HG03139 (cell line): ENCODE measurements around the gene ZNF697.
"Not testable (repeated sequence)": the region's sequence is repeated elsewhere in the genome, so short reads cannot be mapped to it uniquely, and the experiment has no call there.

ENCODE experiments used
- ATAC-seq: cut with Tn5 transposase; IDR thresholded peaks from one replicate; pipeline ENCODE4 v1.9.1; 2021; ENCODE audit not compliant: unreplicated experiment

ZNF697 gene

GRCh38 chr1:119647734-119648619, at the start of gene ZNF697:
Gene ZNF697, minus strand, starts transcription at chr1:119648266. Its CDS starts 22,166 bp downstream, at chr1:119626100.
- peak; percentile 74 for ATAC-seq

GRCh38 chr1:119697598-119697997, 49.5 kb upstream of the ZNF697 start:
- ATAC-seq: no peak

GRCh38 chr1:119696863-119697262, 48.8 kb upstream of the ZNF697 start:
- ATAC-seq: not testable (repeated sequence)

- ATAC-seq: no peak
These were observed 41.4 kb upstream of the ZNF697 start for GRCh38 chr1:119689511-119689910.

GRCh38 chr1:119688810-119689209, 40.7 kb upstream of the ZNF697 start:
- ATAC-seq: no peak

- ATAC-seq: no peak
These were observed 39.5 kb upstream of the ZNF697 start for GRCh38 chr1:119687434-119688079.

- ATAC-seq: no peak
These were observed 38.6 kb upstream of the ZNF697 start for GRCh38 chr1:119686661-119687060.

- ATAC-seq: no peak
These were observed 35.8 kb upstream of the ZNF697 start for GRCh38 chr1:119683893-119684292.

GRCh38 chr1:119682141-119682540, 34.1 kb upstream of the ZNF697 start:
- no peak for ATAC-seq

- ATAC-seq: no peak
These were observed 33.5 kb upstream of the ZNF697 start for GRCh38 chr1:119681560-119681959.

GRCh38 chr1:119680723-119681122, 32.7 kb upstream of the ZNF697 start:
- ATAC-seq: no peak

- no peak for ATAC-seq
These were observed 32.1 kb upstream of the ZNF697 start for GRCh38 chr1:119680193-119680592.

- no peak for ATAC-seq
These were observed 31.2 kb upstream of the ZNF697 start for GRCh38 chr1:119679223-119679622.

- no peak for ATAC-seq
These were observed 28.6 kb upstream of the ZNF697 start for GRCh38 chr1:119676571-119677206.

- no peak for ATAC-seq
These were observed 27.6 kb upstream of the ZNF697 start for GRCh38 chr1:119675349-119676345.

- no peak for ATAC-seq
These were observed 26.8 kb upstream of the ZNF697 start for GRCh38 chr1:119674835-119675289.

GRCh38 chr1:119674111-119674526, 26.1 kb upstream of the ZNF697 start:
- no peak for ATAC-seq

GRCh38 chr1:119673171-119673940, 25.3 kb upstream of the ZNF697 start:
- no peak for ATAC-seq

- no peak for ATAC-seq
These were observed 22.8 kb upstream of the ZNF697 start for GRCh38 chr1:119670898-119671297.

- ATAC-seq: no peak
These were observed 19.1 kb upstream of the ZNF697 start for GRCh38 chr1:119667173-119667572.
